Measurements from ENCODE around the gene LRAT.

- no peak for TF ChIP-seq YY1 (IDR thresholded peaks at IDR 0.05; ENCODE audit: insufficient read depth, insufficient replicate concordance, low read depth, low read length)
- no peak for TF ChIP-seq ZNF816 (CRISPR knock-in tag; IDR thresholded peaks at IDR 0.05; ENCODE audit: borderline replicate concordance)
- TF ChIP-seq ZFP36 (IDR thresholded peaks at IDR 0.05; ENCODE audit: borderline replicate concordance, low read depth, low read length, partially characterized antibody) = no peak
These were observed 23.1 kb upstream of the LRAT start for GRCh38 chr4:154720618-154721267.

Measured in HepG2 (cell line).